ENCODE measurements around the gene GABARAPL2. TPM values are rescaled to one million over a fixed set of nuclear protein-coding genes. Genes with fewer than 3 reads are reported as not detected.

The GABARAPL2 gene
- 100 to 1,000 TPM; 130 to 182 (median 140) TPM for polyA plus RNA-seq
- long read RNA-seq, donor 1 = 0 reads
- long read RNA-seq, donor 2, transcript GABARAPL2-201 (4 exons, 1,002 nt) = minor isoform, 34 of 102 reads
- long read RNA-seq, donor 2, transcript GABARAPL2-204 (1 exons, 2,274 nt) = major isoform, 67 of 102 reads
- long read RNA-seq, donor 2, partial matches to known transcripts = 0 of 102 reads
- long read RNA-seq, donor 2, other reads (novel, unspliced or antisense) = 0 of 102 reads
- long read RNA-seq, donor 3, transcript GABARAPL2-204 (1 exons, 2,274 nt) = major isoform, 132 of 182 reads
- long read RNA-seq, donor 3, transcript GABARAPL2-201 (4 exons, 1,002 nt) = minor isoform, 41 of 182 reads
- long read RNA-seq, donor 3, partial matches to known transcripts = 5 of 182 reads
- long read RNA-seq, donor 3, other reads (novel, unspliced or antisense) = 0 of 182 reads
- long read RNA-seq, donor 4, transcript GABARAPL2-204 (1 exons, 2,274 nt) = major isoform, 6 of 8 reads
- long read RNA-seq, donor 4, partial matches to known transcripts = 0 of 8 reads
- long read RNA-seq, donor 4, other reads (novel, unspliced or antisense) = 0 of 8 reads
- long read RNA-seq, donor 5, transcript GABARAPL2-201 (4 exons, 1,002 nt) = minor isoform, 20 of 52 reads
- long read RNA-seq, donor 5, transcript GABARAPL2-204 (1 exons, 2,274 nt) = major isoform, 31 of 52 reads
- long read RNA-seq, donor 5, partial matches to known transcripts = 0 of 52 reads
- long read RNA-seq, donor 5, other reads (novel, unspliced or antisense) = 0 of 52 reads
- long read RNA-seq, donor 6, transcript GABARAPL2-204 (1 exons, 2,274 nt) = major isoform, 114 of 201 reads
- long read RNA-seq, donor 6, transcript GABARAPL2-201 (4 exons, 1,002 nt) = minor isoform, 80 of 201 reads
- long read RNA-seq, donor 6, partial matches to known transcripts = 7 of 201 reads
- long read RNA-seq, donor 6, other reads (novel, unspliced or antisense) = 0 of 201 reads
- long read RNA-seq, donor 7, transcript GABARAPL2-203 (3 exons, 571 nt) = minor isoform, 8 of 691 reads
- long read RNA-seq, donor 7, transcript GABARAPL2-201 (4 exons, 1,002 nt) = minor isoform, 261 of 691 reads
- long read RNA-seq, donor 7, transcript GABARAPL2-204 (1 exons, 2,274 nt) = major isoform, 386 of 691 reads
- long read RNA-seq, donor 7, partial matches to known transcripts = 34 of 691 reads
- long read RNA-seq, donor 7, other reads (novel, unspliced or antisense) = 0 of 691 reads
- long read RNA-seq, donor 8, transcript GABARAPL2-204 (1 exons, 2,274 nt) = minor isoform, 12 of 28 reads
- long read RNA-seq, donor 8, transcript GABARAPL2-201 (4 exons, 1,002 nt) = major isoform, 14 of 28 reads
- long read RNA-seq, donor 8, partial matches to known transcripts = 0 of 28 reads
- long read RNA-seq, donor 8, other reads (novel, unspliced or antisense) = 0 of 28 reads
- long read RNA-seq, donor 9, transcript GABARAPL2-201 (4 exons, 1,002 nt) = minor isoform, 19 of 46 reads
- long read RNA-seq, donor 9, transcript GABARAPL2-204 (1 exons, 2,274 nt) = major isoform, 21 of 46 reads
- long read RNA-seq, donor 9, partial matches to known transcripts = 6 of 46 reads
- long read RNA-seq, donor 9, other reads (novel, unspliced or antisense) = 0 of 46 reads
- long read RNA-seq, donor 10, transcript GABARAPL2-203 (3 exons, 571 nt) = minor isoform, 5 of 314 reads
- long read RNA-seq, donor 10, transcript GABARAPL2-201 (4 exons, 1,002 nt) = minor isoform, 101 of 314 reads
- long read RNA-seq, donor 10, transcript GABARAPL2-204 (1 exons, 2,274 nt) = major isoform, 198 of 314 reads
- long read RNA-seq, donor 10, partial matches to known transcripts = 10 of 314 reads
- long read RNA-seq, donor 10, other reads (novel, unspliced or antisense) = 0 of 314 reads

DNA sequence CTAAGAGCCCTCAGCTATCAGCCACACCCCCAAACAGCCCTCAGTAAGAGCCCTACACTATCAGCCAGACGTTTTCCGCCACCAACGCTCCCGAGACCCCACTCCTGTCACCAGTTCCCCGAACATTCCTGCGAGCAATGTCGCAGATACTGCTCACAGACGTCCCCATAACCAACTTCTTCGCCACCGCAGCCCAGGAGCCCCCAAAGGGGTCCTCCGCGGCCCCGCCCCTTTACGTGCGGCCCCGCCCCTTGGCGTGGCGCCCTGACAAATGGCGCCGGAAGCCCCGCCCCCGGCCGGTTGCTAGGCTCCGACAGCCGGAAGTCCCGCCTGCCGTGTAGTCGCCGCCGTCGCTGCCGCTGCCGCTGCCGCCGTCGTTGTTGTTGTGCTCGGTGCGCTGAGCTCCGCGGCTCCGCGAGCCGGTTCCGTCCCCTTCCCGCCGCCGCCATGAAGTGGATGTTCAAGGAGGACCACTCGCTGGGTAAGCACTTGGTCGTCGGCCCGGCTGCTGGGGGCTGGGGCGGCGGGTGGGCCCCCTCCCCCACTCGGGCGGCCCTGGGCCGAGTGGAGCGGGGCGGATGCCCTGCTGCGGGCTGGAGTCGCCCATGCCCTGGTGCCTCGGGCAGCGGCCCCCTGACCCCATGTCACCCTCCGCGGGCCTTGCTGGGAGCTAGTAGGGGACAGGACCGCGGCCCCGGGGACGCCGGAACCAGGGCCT lies at the start of gene GABARAPL2:
Gene GABARAPL2, plus strand, starts transcription at position 340 of the 718 bp plus-strand sequence. Its CDS starts 108 bp downstream, at position 448.
- Histone ChIP-seq H3K4me3 (ENCODE audit: low read depth in 1 of 3, low read length in 3 of 3) (peak within 1 kb of the TSS; percentile 82 to 99 (median 91)), H3K36me3 (ENCODE audit: control insufficient read depth in 3 of 3, insufficient read depth in 2 of 3, low read depth in 1 of 3, low read length in 3 of 3) (peaks cover 7 to 23% (median 14%) of the 10 kb centered on the region in 3 donors), H3K9me3 (ENCODE audit: control insufficient read depth in 2 of 2, insufficient read depth in 1 of 2, low read depth in 1 of 2, low read length in 1 of 2) (no peaks in the 10 kb centered on the region), H3K4me1 (ENCODE audit: control insufficient read depth in 3 of 3, insufficient read depth in 2 of 3, low read depth in 1 of 3, low read length in 2 of 3) (peaks cover 1 to 24% (median 6%) of the 10 kb centered on the region in 3 donors), H3K27me3 (ENCODE audit: control insufficient read depth in 3 of 3, insufficient read depth in 3 of 3, low read length in 3 of 3) (no peaks in the 10 kb centered on the region), H3K27ac (ENCODE audit: low read depth in 1 of 3, low read length in 2 of 3) (peak within 1 kb of the TSS in 2 of 3 donors; percentile 87 to 88)
- 0 to 1% (median 1%) methylated on average over 58 to 69 of the region's 69 CpGs for whole genome bisulfite sequencing, 3 donors
- DNase-seq = peak; percentile 79 to 95
- FAIRE-seq = no peak

DNA sequence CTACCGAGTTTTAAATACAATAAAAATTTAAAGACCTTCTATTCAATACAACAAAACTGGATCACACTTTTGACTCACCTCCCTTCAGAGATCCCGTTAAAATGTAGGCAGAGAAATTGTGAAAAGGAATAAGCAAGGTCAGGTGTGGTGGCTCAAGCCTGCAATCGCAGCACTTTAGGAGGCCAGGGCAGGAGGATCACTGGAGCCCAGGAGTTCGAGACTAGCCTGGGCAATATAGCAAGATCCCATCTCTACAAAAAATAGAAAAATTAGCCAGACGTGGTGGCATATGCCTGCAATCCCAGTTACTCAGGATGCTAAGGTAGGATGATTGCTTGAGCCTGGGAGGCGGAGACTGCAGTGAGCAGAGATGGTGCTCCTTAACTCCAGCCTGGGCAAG lies 47.0 kb upstream of the GABARAPL2 start:
- H3K27ac ChIP-seq (ENCODE audit: low read depth in 1 of 3, low read length in 2 of 3) = no peak overlapping the region
- DNase-seq (no peak), FAIRE-seq (no peak)
- 88 to 93% (median 91%) methylated on average over 6 of the region's 6 CpGs for WGBS, 3 donors
- no peaks in the 10 kb centered on the region for H3K9me3 ChIP-seq (ENCODE audit: control insufficient read depth in 2 of 2, insufficient read depth in 1 of 2, low read depth in 1 of 2, low read length in 1 of 2)
- peaks cover 0 to 4% (median 0%) of the 10 kb centered on the region in 3 donors for H3K36me3 ChIP-seq (ENCODE audit: control insufficient read depth in 3 of 3, insufficient read depth in 2 of 3, low read depth in 1 of 3, low read length in 3 of 3)
- no peak overlapping the region for H3K4me3 ChIP-seq (ENCODE audit: low read depth in 1 of 3, low read length in 3 of 3)
- H3K4me1 ChIP-seq (ENCODE audit: control insufficient read depth in 3 of 3, insufficient read depth in 2 of 3, low read depth in 1 of 3, low read length in 2 of 3) = no peaks in the 10 kb centered on the region
- H3K27me3 ChIP-seq (ENCODE audit: control insufficient read depth in 3 of 3, insufficient read depth in 3 of 3, low read length in 3 of 3) = no peaks in the 10 kb centered on the region

DNA sequence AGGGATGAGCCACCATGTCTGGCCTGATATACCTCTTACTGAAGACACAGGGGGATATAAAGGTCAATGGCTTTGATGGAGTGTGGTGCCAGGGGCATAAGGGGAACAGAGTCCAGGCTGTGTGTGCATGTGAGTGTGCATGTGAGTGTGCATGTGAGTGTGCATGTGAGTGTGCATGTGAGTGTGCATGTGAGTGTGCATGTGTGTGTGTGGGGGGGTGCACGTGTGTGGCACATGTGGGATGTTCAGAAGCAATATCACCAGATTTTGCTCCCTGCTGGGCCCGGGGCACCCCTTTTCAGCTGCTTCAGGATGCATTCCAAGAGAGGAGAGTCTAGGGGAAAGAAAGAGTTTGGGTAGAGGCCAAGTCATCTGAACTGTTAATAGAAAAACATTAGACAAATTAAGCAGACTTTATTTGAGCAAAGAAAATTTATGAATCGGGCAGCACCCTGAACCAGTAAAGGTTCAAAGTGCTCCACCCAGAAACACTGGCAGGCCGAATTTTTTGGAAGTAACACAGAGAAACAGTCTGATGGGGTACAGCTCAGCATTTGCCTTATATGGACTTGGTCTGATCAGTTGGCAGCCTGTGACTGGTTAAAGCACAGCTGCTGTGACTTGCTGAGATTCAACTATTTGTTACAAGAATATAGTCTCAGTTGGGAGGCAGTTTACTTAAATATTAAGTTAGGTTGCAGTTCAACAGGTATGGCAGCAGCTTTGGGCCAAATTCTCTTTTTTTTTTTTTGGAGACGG lies 40.0 kb upstream of the GABARAPL2 start:
- Histone ChIP-seq H3K4me1 (ENCODE audit: control insufficient read depth in 3 of 3, insufficient read depth in 2 of 3, low read depth in 1 of 3, low read length in 2 of 3) (peaks cover 0 to 9% (median 0%) of the 10 kb centered on the region in 3 donors), H3K36me3 (ENCODE audit: control insufficient read depth in 3 of 3, insufficient read depth in 2 of 3, low read depth in 1 of 3, low read length in 3 of 3) (peaks cover 3 to 39% (median 4%) of the 10 kb centered on the region in 3 donors), H3K9me3 (ENCODE audit: control insufficient read depth in 2 of 2, insufficient read depth in 1 of 2, low read depth in 1 of 2, low read length in 1 of 2) (peaks cover 0 to 2% of the 10 kb centered on the region in 2 donors), H3K27me3 (ENCODE audit: control insufficient read depth in 3 of 3, insufficient read depth in 3 of 3, low read length in 3 of 3) (no peaks in the 10 kb centered on the region), H3K27ac (ENCODE audit: low read depth in 1 of 3, low read length in 2 of 3) (no peak overlapping the region), H3K4me3 (ENCODE audit: low read depth in 1 of 3, low read length in 3 of 3) (no peak overlapping the region)
- FAIRE-seq (no peak), DNase-seq (no peak)
- 88 to 91% (median 89%) methylated on average over 5 of the region's 5 CpGs for WGBS, 3 donors

DNA sequence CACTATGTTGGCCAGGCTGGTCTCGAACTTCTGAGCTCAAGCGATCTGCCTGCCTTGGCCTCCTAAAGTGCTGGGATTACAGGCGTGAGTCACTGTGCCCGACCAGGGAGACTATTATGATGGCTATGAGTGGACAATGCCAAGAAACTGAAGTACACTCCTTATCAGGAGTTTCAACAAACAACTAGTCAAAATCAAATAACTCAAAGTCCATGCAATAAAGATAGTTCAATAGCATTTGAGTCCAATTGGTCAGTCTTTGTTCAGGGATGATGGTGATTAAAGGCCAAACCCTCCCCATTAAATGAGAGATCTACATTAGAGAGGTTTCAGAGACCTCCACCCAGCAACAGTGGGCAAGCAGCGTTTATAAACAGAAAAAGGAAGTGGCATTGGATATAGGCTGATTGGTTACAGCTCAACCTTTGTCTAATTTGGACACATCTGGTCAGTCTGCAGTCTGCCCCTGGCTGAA lies 38.3 kb upstream of the GABARAPL2 start:
- Histone ChIP-seq H3K4me1 (ENCODE audit: control insufficient read depth in 3 of 3, insufficient read depth in 2 of 3, low read depth in 1 of 3, low read length in 2 of 3) (peaks cover 0 to 9% (median 0%) of the 10 kb centered on the region in 3 donors), H3K9me3 (ENCODE audit: control insufficient read depth in 2 of 2, insufficient read depth in 1 of 2, low read depth in 1 of 2, low read length in 1 of 2) (peaks cover 0 to 2% of the 10 kb centered on the region in 2 donors), H3K27ac (ENCODE audit: low read depth in 1 of 3, low read length in 2 of 3) (peak overlapping the region; percentile 17 to 62 (median 20)), H3K36me3 (ENCODE audit: control insufficient read depth in 3 of 3, insufficient read depth in 2 of 3, low read depth in 1 of 3, low read length in 3 of 3) (peaks cover 5 to 42% (median 10%) of the 10 kb centered on the region in 3 donors), H3K4me3 (ENCODE audit: low read depth in 1 of 3, low read length in 3 of 3) (no peak overlapping the region), H3K27me3 (ENCODE audit: control insufficient read depth in 3 of 3, insufficient read depth in 3 of 3, low read length in 3 of 3) (no peaks in the 10 kb centered on the region)
- DNase-seq (peak; percentile 70 to 97), FAIRE-seq (no peak)
- WGBS, 3 donors = 10 to 59% (median 37%) methylated on average over 5 of the region's 5 CpGs

GRCh38 chr16:75529056-75529905 lies 36.9 kb upstream of the GABARAPL2 start:
- peaks cover 5 to 38% (median 10%) of the 10 kb centered on the region in 3 donors for H3K36me3 ChIP-seq (ENCODE audit: control insufficient read depth in 3 of 3, insufficient read depth in 2 of 3, low read depth in 1 of 3, low read length in 3 of 3)
- FAIRE-seq = no peak

DNA sequence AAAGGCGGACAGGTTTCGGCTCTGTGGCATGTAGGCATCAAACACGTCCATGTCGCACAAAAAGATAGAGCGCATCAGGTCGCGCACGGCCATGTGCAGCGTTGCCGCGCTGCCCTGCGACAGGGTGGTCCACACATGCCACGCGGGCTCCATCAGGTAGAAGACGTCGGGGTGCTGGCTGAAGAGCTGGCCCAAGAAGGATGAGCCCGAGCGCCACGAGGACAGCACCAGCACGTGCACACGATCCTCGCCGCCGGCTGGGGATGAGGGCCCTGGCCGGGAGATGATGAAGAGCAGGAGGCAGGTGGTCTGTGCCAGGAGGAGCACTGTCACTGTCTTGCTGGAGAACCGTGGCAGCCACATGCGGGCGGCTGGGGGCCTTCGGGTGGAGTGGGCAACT lies 36.2 kb upstream of the GABARAPL2 start:
- peaks cover 0 to 2% of the 10 kb centered on the region in 2 donors for H3K9me3 ChIP-seq (ENCODE audit: control insufficient read depth in 2 of 2, insufficient read depth in 1 of 2, low read depth in 1 of 2, low read length in 1 of 2)
- no peak overlapping the region for H3K4me3 ChIP-seq (ENCODE audit: low read depth in 1 of 3, low read length in 3 of 3)
- 96 to 97% (median 97%) methylated on average over 29 of the region's 29 CpGs for WGBS, 3 donors
- H3K27ac ChIP-seq (ENCODE audit: low read depth in 1 of 3, low read length in 2 of 3) = no peak overlapping the region
- H3K4me1 ChIP-seq (ENCODE audit: control insufficient read depth in 3 of 3, insufficient read depth in 2 of 3, low read depth in 1 of 3, low read length in 2 of 3) = peaks cover 0 to 17% (median 0%) of the 10 kb centered on the region in 3 donors
- DNase-seq (no peak), FAIRE-seq (no peak)
- H3K27me3 ChIP-seq (ENCODE audit: control insufficient read depth in 3 of 3, insufficient read depth in 3 of 3, low read length in 3 of 3) = no peaks in the 10 kb centered on the region
- H3K36me3 ChIP-seq (ENCODE audit: control insufficient read depth in 3 of 3, insufficient read depth in 2 of 3, low read depth in 1 of 3, low read length in 3 of 3) = peaks cover 5 to 33% (median 10%) of the 10 kb centered on the region in 3 donors

More at GRCh38 chr16:75529056-75529905, 36.9 kb upstream of the GABARAPL2 start:
- peaks cover 0 to 10% (median 0%) of the 10 kb centered on the region in 3 donors for H3K4me1 ChIP-seq (ENCODE audit: control insufficient read depth in 3 of 3, insufficient read depth in 2 of 3, low read depth in 1 of 3, low read length in 2 of 3)
- WGBS, 3 donors = 95 to 97% (median 95%) methylated on average over 62 to 81 of the region's 81 CpGs
- no peaks in the 10 kb centered on the region for H3K27me3 ChIP-seq (ENCODE audit: control insufficient read depth in 3 of 3, insufficient read depth in 3 of 3, low read length in 3 of 3)
- peaks cover 0 to 2% of the 10 kb centered on the region in 2 donors for H3K9me3 ChIP-seq (ENCODE audit: control insufficient read depth in 2 of 2, insufficient read depth in 1 of 2, low read depth in 1 of 2, low read length in 1 of 2)
- no peak for DNase-seq
- peak overlapping the region in 1 of 3 donors; percentile 42 for H3K27ac ChIP-seq (ENCODE audit: low read depth in 1 of 3, low read length in 2 of 3)
- no peak overlapping the region for H3K4me3 ChIP-seq (ENCODE audit: low read depth in 1 of 3, low read length in 3 of 3)

All from small intestine (tissue), 16 donors.